Thymus (tissue), 11 donors: ENCODE data around the gene CACNA2D3. TPM values are rescaled to one million over a fixed set of nuclear protein-coding genes. Genes with fewer than 3 reads are reported as not detected.

Experiments used
- DNase-seq, 9 donors: peaks; one replicate each; pipeline ENCODE4 v3.0.0-alpha.2; 2013; ENCODE audit warnings: low spot score in 9 of 9, low read depth in 6 of 9, missing footprints in 1 of 9
- H3K27ac ChIP-seq, 2 donors: one replicate each; pipeline ENCODE4 v1.5.1; 2013; ENCODE audit warnings: control low read depth in 1 of 2, low read depth in 1 of 2, low read length in 1 of 2, mild to moderate bottlenecking in 1 of 2, moderate library complexity in 1 of 2
- H3K27me3 ChIP-seq, 2 donors: one replicate each; pipeline ENCODE4 v1.5.1; 2013; ENCODE audit warnings: low read length in 1 of 2; ENCODE audit not compliant: control insufficient read depth in 2 of 2, insufficient read depth in 1 of 2
- H3K36me3 ChIP-seq, 2 donors: one replicate each; pipeline ENCODE4 v1.5.1; 2013; ENCODE audit warnings: low read length in 1 of 2, mild to moderate bottlenecking in 1 of 2, moderate library complexity in 1 of 2; ENCODE audit not compliant: control insufficient read depth in 2 of 2, insufficient read depth in 2 of 2
- H3K4me1 ChIP-seq, 2 donors: one replicate each; pipeline ENCODE4 v1.5.1; 2013; ENCODE audit warnings: low read length in 2 of 2; ENCODE audit not compliant: control insufficient read depth in 2 of 2, insufficient read depth in 2 of 2
- H3K4me3 ChIP-seq, 2 donors: one replicate each; pipeline ENCODE4 v1.5.1; 2013; ENCODE audit warnings: low read length in 2 of 2, control low read depth in 1 of 2, mild to moderate bottlenecking in 1 of 2
- H3K9me3 ChIP-seq, 2 donors: one replicate each; pipeline ENCODE4 v1.5.1; 2013; ENCODE audit warnings: low read length in 1 of 2, mild to moderate bottlenecking in 1 of 2; ENCODE audit not compliant: control insufficient read depth in 2 of 2, insufficient read depth in 1 of 2
- WGBS: extraction: QIAGEN DNeasy Blood & Tissue Kit; methylation state at CpG from one replicate; pipeline ENCODE4 v1.1.7; 2013; 5-methylcytosine and 5-hydroxymethylcytosine counted together
- polyA plus RNA-seq: library from polyadenylated mRNA; stranded (reverse); fragments of 200-250 nt; gene quantifications from one replicate; pipeline ENCODE4 v1.2.3, GENCODE V29; 2013
- total RNA-seq: library from RNA; stranded (reverse); fragments of 120-200 nt; gene quantifications from one replicate; pipeline ENCODE4 v1.2.4, GENCODE V29; 2013
- donor health status: healthy.

Gene CACNA2D3
- total and polyA plus RNA-seq, 2 donors, result 1.8 to 2.1 TPM

DNA sequence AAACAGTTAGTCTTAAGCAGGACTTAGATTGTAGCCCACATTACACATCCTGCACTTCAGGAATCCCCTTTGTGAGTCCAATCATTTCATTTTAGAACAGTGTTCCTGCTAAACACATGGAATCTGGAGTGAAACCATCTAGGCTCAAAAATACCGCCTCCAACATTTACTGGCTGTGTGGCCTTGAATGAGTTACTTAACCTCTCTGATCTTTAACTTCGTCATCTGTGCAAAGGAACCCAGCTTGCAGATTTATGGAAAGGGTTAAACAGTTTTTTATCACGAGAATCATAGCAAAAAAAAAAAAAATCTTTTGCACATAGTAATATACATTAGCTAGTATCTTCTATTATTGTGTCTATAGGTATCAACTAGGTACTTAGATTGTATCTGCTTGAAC is 813.5 kb downstream of the CACNA2D3 start:
- no peak for DNase-seq
- Histone ChIP-seq H3K4me1 (no peaks in the 10 kb centered on the region), H3K36me3 (no peaks in the 10 kb centered on the region), H3K4me3 (no peak overlapping the region), H3K27ac (no peak overlapping the region), H3K27me3 (no peaks in the 10 kb centered on the region), H3K9me3 (no peaks in the 10 kb centered on the region)
- 90% methylated on average over 3 of the region's 3 CpGs for whole genome bisulfite sequencing

DNA sequence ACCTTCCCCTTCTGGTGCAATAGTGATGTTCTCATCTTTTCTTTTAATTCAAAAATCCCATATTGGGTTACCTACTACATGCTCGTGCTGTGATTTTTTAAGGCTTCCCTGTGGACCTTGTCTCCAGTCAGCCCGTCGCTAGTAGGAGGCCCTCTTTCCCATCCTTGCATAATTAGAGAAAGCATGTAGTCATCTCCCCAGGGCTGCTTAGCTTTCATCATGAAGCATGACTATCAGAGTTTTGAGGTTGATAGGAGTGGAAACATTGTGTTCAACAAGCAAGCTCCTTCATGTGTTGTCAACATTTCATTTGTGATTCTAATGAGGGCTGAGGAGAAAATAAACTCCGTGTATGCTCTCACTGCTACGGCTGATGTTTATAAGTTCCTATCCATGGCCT is 814.2 kb downstream of the CACNA2D3 start:
- no peaks in the 10 kb centered on the region for H3K4me1 ChIP-seq
- H3K27me3 ChIP-seq, result no peaks in the 10 kb centered on the region
- H3K9me3 ChIP-seq, result no peaks in the 10 kb centered on the region
- DNase-seq, result no peak
- WGBS, result 88% methylated on average over 5 of the region's 5 CpGs
- no peak overlapping the region for H3K27ac ChIP-seq
- H3K36me3 ChIP-seq, result no peaks in the 10 kb centered on the region
- no peak overlapping the region for H3K4me3 ChIP-seq

DNA sequence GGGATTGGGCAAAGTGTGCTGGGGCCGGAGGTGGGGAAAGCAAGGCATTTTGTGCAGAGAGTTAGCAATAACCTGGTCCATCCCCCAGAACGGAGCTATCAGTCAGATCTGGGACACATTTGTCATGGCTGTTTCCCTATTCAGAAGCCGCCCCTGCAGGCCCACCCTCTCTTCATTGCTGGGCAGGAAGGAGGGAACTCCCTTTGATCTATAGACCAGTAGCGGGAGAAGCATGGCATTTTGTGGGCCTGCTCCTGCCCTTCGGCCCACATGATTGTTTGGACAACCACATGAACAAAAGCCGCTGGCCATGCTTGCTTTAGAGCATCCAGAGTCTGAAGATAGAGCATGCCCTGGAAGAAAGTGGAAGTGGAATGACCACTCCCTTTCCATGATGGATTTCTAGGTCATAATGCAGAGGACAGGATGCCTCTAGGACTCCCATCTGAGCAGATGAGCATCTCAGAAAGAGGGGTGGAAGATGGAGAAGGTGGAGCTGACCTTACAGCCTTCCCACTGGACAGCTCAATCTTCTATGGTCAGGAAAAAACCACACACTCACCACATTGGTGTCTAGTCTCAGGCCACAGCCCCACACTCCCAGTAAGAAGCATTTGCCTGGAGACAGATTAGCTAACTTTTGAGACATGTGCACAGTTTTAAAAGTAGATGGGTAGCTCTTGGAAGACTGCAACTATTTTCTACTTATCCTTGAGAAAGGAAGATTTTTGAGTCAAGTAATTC is 817.4 kb downstream of the CACNA2D3 start:
- Histone ChIP-seq H3K36me3 (no peaks in the 10 kb centered on the region), H3K9me3 (no peaks in the 10 kb centered on the region), H3K27me3 (no peaks in the 10 kb centered on the region), H3K4me3 (no peak overlapping the region), H3K4me1 (no peaks in the 10 kb centered on the region), H3K27ac (no peak overlapping the region)
- 62% methylated on average over 6 of the region's 6 CpGs for WGBS
- no peak for DNase-seq

DNA sequence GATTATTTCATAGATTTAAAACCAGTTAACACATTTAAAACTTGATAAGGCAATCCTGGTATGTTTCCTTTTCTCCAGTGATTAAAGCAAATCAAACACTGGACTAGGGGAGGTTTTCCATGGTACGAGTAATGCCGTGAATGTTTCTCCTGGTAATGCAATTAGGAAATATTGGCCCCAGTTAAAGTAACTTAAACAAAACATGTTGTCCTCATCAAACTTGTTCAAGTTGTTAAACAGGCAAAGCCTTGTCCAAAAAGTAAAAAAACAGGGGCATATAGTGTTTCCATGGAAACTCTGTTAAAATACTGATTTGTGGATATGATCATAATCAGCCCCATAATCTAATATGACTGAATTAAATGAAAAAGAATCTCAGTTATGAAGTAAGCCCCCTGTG is 818.6 kb downstream of the CACNA2D3 start:
- no peak overlapping the region for H3K27ac ChIP-seq
- 97% methylated on average over 2 of the region's 2 CpGs for WGBS
- no peak for DNase-seq
- H3K36me3 ChIP-seq, result no peaks in the 10 kb centered on the region
- H3K4me3 ChIP-seq, result no peak overlapping the region
- no peaks in the 10 kb centered on the region for H3K4me1 ChIP-seq
- H3K27me3 ChIP-seq, result no peaks in the 10 kb centered on the region
- no peaks in the 10 kb centered on the region for H3K9me3 ChIP-seq

- H3K36me3 ChIP-seq, result no peaks in the 10 kb centered on the region
- no peaks in the 10 kb centered on the region for H3K4me1 ChIP-seq
- DNase-seq, result no peak
- WGBS, result 94% methylated on average over 7 of the region's 7 CpGs
- H3K27ac ChIP-seq, result no peak overlapping the region
- H3K27me3 ChIP-seq, result no peaks in the 10 kb centered on the region
- no peak overlapping the region for H3K4me3 ChIP-seq
- H3K9me3 ChIP-seq, result no peaks in the 10 kb centered on the region
Measured at GRCh38 chr3:54941690-54942362, 819.5 kb downstream of the CACNA2D3 start.

- Histone ChIP-seq H3K27me3 (no peaks in the 10 kb centered on the region), H3K9me3 (no peaks in the 10 kb centered on the region), H3K4me3 (no peak overlapping the region), H3K36me3 (no peaks in the 10 kb centered on the region), H3K27ac (no peak overlapping the region), H3K4me1 (no peaks in the 10 kb centered on the region)
- 92% methylated on average over 4 of the region's 4 CpGs for WGBS
- DNase-seq, result no peak
Measured at GRCh38 chr3:54949491-54950044, 827.2 kb downstream of the CACNA2D3 start.

DNA sequence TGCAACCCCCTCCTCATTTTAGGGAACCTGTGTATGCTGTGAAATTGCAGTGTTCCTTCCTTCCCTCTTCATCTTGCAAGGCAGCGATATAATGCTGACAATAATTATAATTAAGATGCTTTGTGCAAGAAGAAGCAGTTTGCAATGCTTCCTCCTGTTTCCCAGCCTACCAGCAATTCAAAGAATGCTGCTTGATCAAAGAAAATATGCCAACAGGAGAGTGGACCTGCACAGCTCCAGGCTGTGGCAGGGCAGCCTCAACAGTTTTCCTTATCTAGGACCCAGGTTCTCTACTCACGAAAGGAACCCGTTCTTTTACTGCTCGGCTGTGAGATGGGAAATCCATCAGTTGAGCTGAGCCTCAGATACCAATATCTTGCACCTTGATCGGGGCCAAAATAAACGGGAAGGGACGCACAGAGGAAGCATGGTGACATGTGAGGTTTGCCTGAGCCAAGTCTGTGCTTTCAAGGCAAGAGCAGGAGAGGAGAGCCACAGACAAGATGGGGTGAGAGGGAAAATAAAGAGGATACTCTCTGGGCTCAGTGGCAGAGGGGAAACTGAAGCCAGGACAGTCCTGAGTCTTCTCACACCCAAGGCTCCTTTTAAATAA is 828.1 kb downstream of the CACNA2D3 start:
- H3K4me3 ChIP-seq, result no peak overlapping the region
- no peaks in the 10 kb centered on the region for H3K36me3 ChIP-seq
- H3K9me3 ChIP-seq, result no peaks in the 10 kb centered on the region
- 43% methylated on average over 7 of the region's 7 CpGs for WGBS
- no peaks in the 10 kb centered on the region for H3K4me1 ChIP-seq
- DNase-seq, result no peak
- no peak overlapping the region for H3K27ac ChIP-seq
- no peaks in the 10 kb centered on the region for H3K27me3 ChIP-seq

GRCh38 chr3:54951405-54951804 is 829.1 kb downstream of the CACNA2D3 start:
- Histone ChIP-seq H3K4me3 (no peak overlapping the region), H3K4me1 (no peaks in the 10 kb centered on the region), H3K27ac (no peak overlapping the region), H3K9me3 (no peaks in the 10 kb centered on the region), H3K36me3 (no peaks in the 10 kb centered on the region), H3K27me3 (no peaks in the 10 kb centered on the region)
- DNase-seq, result peak in 2 of 9 donors; percentile 3 to 11
- 81% methylated on average over 8 of the region's 8 CpGs for WGBS

DNA sequence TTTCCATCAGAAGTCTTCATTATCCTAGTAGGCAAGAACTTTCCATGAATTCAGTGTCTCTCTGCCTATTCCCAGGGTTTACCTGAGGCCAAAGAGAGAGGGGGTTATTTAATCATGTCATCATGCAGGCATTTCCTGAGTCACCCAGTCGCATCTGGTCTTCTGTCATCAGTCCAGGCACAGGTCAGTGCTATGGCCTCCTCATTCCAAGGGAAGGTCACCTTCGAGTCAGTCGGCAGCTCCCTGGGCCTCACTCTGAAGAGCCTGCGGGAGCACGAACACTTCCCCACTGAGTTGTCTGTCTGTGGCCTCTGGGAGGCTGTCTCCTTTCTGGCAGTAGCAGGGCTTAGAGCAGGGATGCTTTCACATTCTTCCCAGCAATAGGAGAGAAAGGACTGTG is 831.7 kb downstream of the CACNA2D3 start:
- DNase-seq, result no peak
- Histone ChIP-seq H3K4me1 (no peaks in the 10 kb centered on the region), H3K36me3 (no peaks in the 10 kb centered on the region), H3K27me3 (no peaks in the 10 kb centered on the region), H3K4me3 (no peak overlapping the region), H3K9me3 (no peaks in the 10 kb centered on the region), H3K27ac (no peak overlapping the region)
- WGBS, result 91% methylated on average over 5 of the region's 5 CpGs
